IgD-negative memory B cell (primary cell): ENCODE measurements around the gene RNASE13. TPM values are rescaled to one million over a fixed set of nuclear protein-coding genes. Genes with fewer than 3 reads are reported as not detected.
"Not testable (repeated sequence)": the region's sequence is repeated elsewhere in the genome, so short reads cannot be mapped to it uniquely, and the experiment has no call there.

ENCODE experiments used
- H3K27ac Mint-ChIP-seq, 3 donors: one replicate each; pipeline ENCODE4 v1.8.0; 2020 to 2022; ENCODE audit warnings: mild to moderate bottlenecking in 3 of 3, mixed read lengths in 3 of 3, moderate library complexity in 1 of 3
- H3K27me3 Mint-ChIP-seq: one replicate; pipeline ENCODE4 v1.8.0; 2021; ENCODE audit warnings: mixed read lengths
- H3K36me3 Mint-ChIP-seq: one replicate; pipeline ENCODE4 v1.8.0; 2020; ENCODE audit warnings: mild to moderate bottlenecking, mixed read lengths
- H3K4me1 Mint-ChIP-seq, 3 donors: one replicate each; pipeline ENCODE4 v1.8.0; 2020 to 2022; ENCODE audit warnings: mixed read lengths in 3 of 3, mild to moderate bottlenecking in 1 of 3
- H3K4me3 Mint-ChIP-seq, 4 donors: one replicate each; pipeline ENCODE4 v1.8.0; 2020 to 2022; ENCODE audit warnings: mild to moderate bottlenecking in 4 of 4, mixed read lengths in 4 of 4, moderate library complexity in 3 of 4
- H3K9me3 Mint-ChIP-seq, 3 donors: one replicate each; pipeline ENCODE4 v1.8.0; 2020 to 2021; ENCODE audit warnings: mixed read lengths in 3 of 3, mild to moderate bottlenecking in 1 of 3
- polyA plus RNA-seq: library from polyadenylated mRNA; unstranded; fragments of 300-500 nt; fragmentation: Illumina TruSeq; gene quantifications from one replicate; pipeline ENCODE4 v1.2.3, GENCODE V29; 2021

Gene RNASE13
- polyA plus RNA-seq, 1 donor from 2014 or later: not detected

DNA sequence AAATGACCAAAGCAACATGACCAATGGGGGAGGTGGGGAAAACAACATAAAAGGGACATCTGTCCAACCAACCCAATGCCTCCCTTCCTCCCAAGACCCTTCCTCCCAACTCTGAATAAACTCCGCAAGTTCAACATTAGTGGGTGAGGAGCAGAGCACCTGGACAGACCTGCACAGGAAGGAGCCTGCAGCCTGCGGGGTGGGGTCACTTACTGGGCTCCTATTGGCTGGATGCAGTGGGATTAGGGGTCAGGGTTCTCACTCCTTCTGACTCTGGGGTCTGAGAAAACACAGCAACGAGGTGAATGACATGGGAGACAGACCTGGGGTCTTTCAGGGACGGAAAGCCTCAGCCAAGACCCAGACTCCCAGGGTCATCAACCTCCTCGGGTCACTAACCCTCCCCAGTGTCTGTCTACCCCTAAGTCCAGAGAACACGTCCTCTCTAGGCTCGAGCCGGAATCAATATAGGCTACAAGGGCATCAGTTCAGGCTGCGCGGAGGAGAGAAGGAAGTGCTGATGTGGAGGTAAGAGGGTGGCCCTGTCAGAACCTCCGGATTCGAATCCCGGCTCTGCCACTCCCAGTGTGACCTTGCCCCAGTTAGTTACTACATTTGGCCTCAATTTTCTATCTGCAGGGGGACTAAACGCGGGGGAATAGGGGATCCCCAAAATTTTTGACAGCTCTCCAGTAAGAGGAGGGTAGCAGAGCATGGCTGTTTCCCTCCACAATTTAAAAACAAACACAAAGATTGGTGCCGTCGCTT is 10.6 kb downstream of the RNASE13 start:
- peak overlapping the region; percentile 83 to 91 (median 90) for H3K4me3 Mint-ChIP-seq
- peaks cover 13% of the 10 kb centered on the region for H3K36me3 Mint-ChIP-seq

DNA sequence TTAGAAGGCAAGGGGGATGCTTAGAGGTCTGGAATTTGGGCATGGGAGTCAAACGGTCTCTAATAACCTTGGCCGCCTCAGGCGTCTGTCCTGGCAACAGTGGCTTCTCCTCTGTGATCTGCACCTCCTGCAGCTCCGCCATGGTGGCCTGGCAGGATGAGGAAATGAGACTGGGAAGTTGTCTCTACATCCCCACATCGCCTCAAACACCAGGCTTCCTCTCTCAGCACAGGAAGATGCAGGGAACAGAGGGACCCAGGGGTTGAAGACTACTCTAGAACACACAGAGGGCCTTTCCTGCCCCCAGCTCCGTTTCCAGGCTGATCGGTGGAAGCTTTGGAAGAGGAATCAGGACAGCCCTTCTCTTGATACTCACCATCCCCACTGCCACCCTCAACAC is 11.4 kb downstream of the RNASE13 start:
- H3K9me3 Mint-ChIP-seq: no peaks in the 10 kb centered on the region
- H3K27me3 Mint-ChIP-seq: peaks cover 22% of the 10 kb centered on the region
- peak overlapping the region in 2 of 3 donors; percentile 1 to 59 for H3K27ac Mint-ChIP-seq
- peaks cover 0 to 9% (median 8%) of the 10 kb centered on the region in 3 donors for H3K4me1 Mint-ChIP-seq
- peak overlapping the region in 3 of 4 donors; percentile 4 to 51 (median 44) for H3K4me3 Mint-ChIP-seq
- H3K36me3 Mint-ChIP-seq: peaks cover 14% of the 10 kb centered on the region

More for the DNA sequence above, 10.6 kb downstream of the RNASE13 start:
- H3K4me1 Mint-ChIP-seq: peaks cover 0 to 9% (median 8%) of the 10 kb centered on the region in 3 donors
- peak overlapping the region in 2 of 3 donors; percentile 36 to 39 for H3K27ac Mint-ChIP-seq
- peaks cover 22% of the 10 kb centered on the region for H3K27me3 Mint-ChIP-seq
- no peaks in the 10 kb centered on the region for H3K9me3 Mint-ChIP-seq

GRCh38 chr14:21022686-21023085 is 11.9 kb downstream of the RNASE13 start:
- Mint-ChIP-seq H3K4me3 (peak overlapping the region in 2 of 4 donors; percentile 4 to 66), H3K27ac (peak overlapping the region in 1 of 3 donors; percentile 1), H3K4me1 (peaks cover 0 to 9% (median 8%) of the 10 kb centered on the region in 3 donors), H3K36me3 (peaks cover 14% of the 10 kb centered on the region), H3K9me3 (no peaks in the 10 kb centered on the region), H3K27me3 (peaks cover 22% of the 10 kb centered on the region)

GRCh38 chr14:21020977-21021545 is 13.5 kb downstream of the RNASE13 start:
- Mint-ChIP-seq H3K4me3 (peak overlapping the region in 1 of 4 donors; percentile 1), H3K4me1 (peaks cover 0 to 8% (median 8%) of the 10 kb centered on the region in 3 donors), H3K27ac (no peak overlapping the region), H3K27me3 (peaks cover 25% of the 10 kb centered on the region), H3K36me3 (peaks cover 14% of the 10 kb centered on the region), H3K9me3 (no peaks in the 10 kb centered on the region)

DNA sequence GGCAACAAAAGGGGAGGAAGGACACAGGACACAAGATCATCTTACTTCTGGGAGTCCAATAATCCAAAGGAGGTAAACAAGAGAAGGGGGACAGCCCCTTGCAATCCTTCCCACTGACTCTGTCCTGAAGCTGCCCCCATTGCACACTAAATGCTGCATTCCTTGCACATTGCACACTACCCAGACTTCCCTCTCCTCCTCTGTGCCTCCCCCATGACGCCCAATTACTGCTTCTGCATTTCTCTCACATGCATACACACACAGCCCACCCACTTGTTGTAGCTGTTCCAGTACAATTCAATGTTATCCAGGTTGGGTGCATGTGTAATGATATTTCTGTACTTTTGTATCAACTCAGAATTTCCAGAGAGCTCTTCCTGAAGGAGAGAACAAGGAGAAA is 15.2 kb downstream of the RNASE13 start:
- H3K4me3 Mint-ChIP-seq: no peak overlapping the region

GRCh38 chr14:21018781-21019180 is 15.8 kb downstream of the RNASE13 start:
- Mint-ChIP-seq H3K36me3 (peaks cover 14% of the 10 kb centered on the region), H3K4me1 (peaks cover 0 to 4% (median 3%) of the 10 kb centered on the region in 3 donors), H3K9me3 (no peaks in the 10 kb centered on the region), H3K27me3 (peaks cover 23% of the 10 kb centered on the region), H3K4me3 (no peak overlapping the region), H3K27ac (no peak overlapping the region)

More for the DNA sequence above, 15.2 kb downstream of the RNASE13 start:
- H3K27me3 Mint-ChIP-seq: peaks cover 24% of the 10 kb centered on the region
- H3K4me1 Mint-ChIP-seq: peaks cover 0 to 8% (median 8%) of the 10 kb centered on the region in 3 donors
- no peaks in the 10 kb centered on the region for H3K9me3 Mint-ChIP-seq
- H3K27ac Mint-ChIP-seq: no peak overlapping the region
- H3K36me3 Mint-ChIP-seq: peaks cover 14% of the 10 kb centered on the region

- Mint-ChIP-seq H3K4me1 (peaks cover 0 to 4% (median 3%) of the 10 kb centered on the region in 3 donors), H3K9me3 (no peaks in the 10 kb centered on the region), H3K4me3 (no peak overlapping the region), H3K36me3 (peaks cover 14% of the 10 kb centered on the region), H3K27ac (no peak overlapping the region), H3K27me3 (peaks cover 22% of the 10 kb centered on the region)
Measured at GRCh38 chr14:21018286-21018685, 16.3 kb downstream of the RNASE13 start.

GRCh38 chr14:21017528-21018245 is 16.9 kb downstream of the RNASE13 start:
- Mint-ChIP-seq H3K4me3 (no peak overlapping the region), H3K9me3 (no peaks in the 10 kb centered on the region), H3K4me1 (peaks cover 0 to 4% (median under 1%) of the 10 kb centered on the region in 3 donors), H3K27me3 (peaks cover 16% of the 10 kb centered on the region), H3K36me3 (peaks cover 14% of the 10 kb centered on the region), H3K27ac (no peak overlapping the region)

- H3K4me1 Mint-ChIP-seq: no peaks in the 10 kb centered on the region
- H3K27me3 Mint-ChIP-seq: peaks cover 11% of the 10 kb centered on the region
- H3K4me3 Mint-ChIP-seq: no peak overlapping the region
- peaks cover 9% of the 10 kb centered on the region for H3K36me3 Mint-ChIP-seq
- no peaks in the 10 kb centered on the region for H3K9me3 Mint-ChIP-seq
- no peak overlapping the region for H3K27ac Mint-ChIP-seq
Measured at GRCh38 chr14:21016413-21017190, 18.0 kb downstream of the RNASE13 start.

- H3K9me3 Mint-ChIP-seq: no peaks in the 10 kb centered on the region
- H3K27me3 Mint-ChIP-seq: peaks cover 7% of the 10 kb centered on the region
- no peaks in the 10 kb centered on the region for H3K4me1 Mint-ChIP-seq
- no peak overlapping the region for H3K27ac Mint-ChIP-seq
- H3K36me3 Mint-ChIP-seq: peaks cover 5% of the 10 kb centered on the region
- no peak overlapping the region for H3K4me3 Mint-ChIP-seq
Measured at GRCh38 chr14:21015312-21015711, 19.3 kb downstream of the RNASE13 start.

- no peak overlapping the region for H3K27ac Mint-ChIP-seq
- no peaks in the 10 kb centered on the region for H3K4me1 Mint-ChIP-seq
- H3K36me3 Mint-ChIP-seq: peaks cover 5% of the 10 kb centered on the region
- H3K4me3 Mint-ChIP-seq: no peak overlapping the region
- H3K27me3 Mint-ChIP-seq: peaks cover 5% of the 10 kb centered on the region
- H3K9me3 Mint-ChIP-seq: no peaks in the 10 kb centered on the region
Measured at GRCh38 chr14:21014761-21015190, 19.8 kb downstream of the RNASE13 start.

GRCh38 chr14:21011136-21011535 is 23.5 kb downstream of the RNASE13 start:
- Mint-ChIP-seq H3K27me3 (peaks cover 2% of the 10 kb centered on the region), H3K9me3 (no peaks in the 10 kb centered on the region), H3K27ac (no peak overlapping the region), H3K4me1 (no peaks in the 10 kb centered on the region), H3K36me3 (no peaks in the 10 kb centered on the region), H3K4me3 (no peak overlapping the region)

DNA sequence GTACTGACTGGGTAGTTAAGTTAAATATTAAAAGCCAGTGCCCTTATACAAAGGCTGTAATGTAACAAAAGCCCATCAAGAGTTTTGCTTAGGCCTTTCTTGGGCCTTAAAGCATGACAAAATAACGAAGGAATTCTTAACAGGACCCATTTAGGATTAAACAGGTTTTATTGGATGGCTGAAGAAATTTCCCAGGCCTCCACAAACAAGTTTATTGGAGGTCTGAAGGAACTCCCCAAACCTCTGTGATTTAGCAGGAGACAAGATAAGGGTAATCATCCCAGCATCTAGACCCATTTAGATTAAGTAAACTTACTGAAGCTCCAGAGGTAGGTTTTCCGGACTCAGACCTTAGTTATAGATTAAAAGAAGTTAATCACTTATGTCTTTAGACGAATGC is 24.9 kb downstream of the RNASE13 start:
- H3K4me3 Mint-ChIP-seq, H3K27me3 Mint-ChIP-seq, H3K36me3 Mint-ChIP-seq, H3K27ac Mint-ChIP-seq, H3K9me3 Mint-ChIP-seq, H3K4me1 Mint-ChIP-seq: not testable (repeated sequence)

DNA sequence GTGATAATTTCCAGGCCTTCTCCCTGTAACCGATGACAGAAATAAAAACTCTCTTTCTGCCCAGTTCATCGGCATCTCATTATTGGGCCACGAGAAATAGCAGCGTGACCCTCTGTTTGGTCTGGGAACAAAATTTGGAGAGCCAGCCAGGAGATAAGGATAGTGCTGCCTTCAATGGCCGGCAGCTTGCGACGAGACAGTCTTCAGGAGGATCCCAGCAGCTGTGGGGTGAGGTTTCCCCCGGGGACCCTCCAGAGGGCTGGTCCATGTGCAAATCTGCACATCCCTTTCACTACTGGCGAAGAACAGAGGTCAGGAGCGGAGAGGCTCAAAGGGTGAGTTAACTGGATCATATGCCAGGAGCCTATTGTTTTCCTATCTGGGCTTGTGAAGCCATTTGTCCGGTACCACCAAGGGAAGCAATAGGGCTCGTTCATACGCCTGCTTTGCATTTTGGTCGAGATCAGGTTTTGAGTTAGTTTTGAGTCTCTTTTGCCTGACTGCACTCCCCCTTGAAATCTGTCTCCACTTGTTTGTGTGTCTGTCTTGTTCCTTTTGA is 30.7 kb downstream of the RNASE13 start:
- H3K4me1 Mint-ChIP-seq: no peaks in the 10 kb centered on the region
- H3K36me3 Mint-ChIP-seq: no peaks in the 10 kb centered on the region
- H3K4me3 Mint-ChIP-seq: no peak overlapping the region
- H3K27ac Mint-ChIP-seq: no peak overlapping the region
- H3K9me3 Mint-ChIP-seq: no peaks in the 10 kb centered on the region
- H3K27me3 Mint-ChIP-seq: no peaks in the 10 kb centered on the region
